ENCODE measurements around the gene LMNB1. TPM values are rescaled to one million over a fixed set of nuclear protein-coding genes. Genes with fewer than 3 reads are reported as not detected.
"Not testable (repeated sequence)": the region's sequence is repeated elsewhere in the genome, so short reads cannot be mapped to it uniquely, and the experiment has no call there.

The LMNB1 gene
- 49.1 TPM for total RNA-seq
- polyA plus RNA-seq, result 3.3 TPM

GRCh38 chr5:126776499-126777256, at the start of gene LMNB1:
Gene LMNB1 (plus strand): TSS chr5:126777136. CDS start chr5:126777509, 373 bp downstream.
- DNase-seq (ENCODE audit: extremely low spot score), result peak; percentile 81
- Histone ChIP-seq H3K36me3 (ENCODE audit: insufficient read depth) (no peaks in the 10 kb centered on the region), H3K27ac (ENCODE audit: low read depth) (peak within 1 kb of the TSS; percentile 79), H3K4me3 (ENCODE audit: low read depth, low read length) (peak within 1 kb of the TSS; percentile 58), H3K4me1 (ENCODE audit: insufficient read depth) (no peaks in the 10 kb centered on the region)
- under 1% methylated on average over 73 of the region's 74 CpGs for WGBS

- Histone ChIP-seq H3K4me1 (ENCODE audit: insufficient read depth) (no peaks in the 10 kb centered on the region), H3K27ac (ENCODE audit: low read depth) (no peak overlapping the region), H3K36me3 (ENCODE audit: insufficient read depth) (no peaks in the 10 kb centered on the region), H3K4me3 (ENCODE audit: low read depth, low read length) (no peak overlapping the region)
- no peak for DNase-seq (ENCODE audit: extremely low spot score)
- 10% methylated on average over 2 of the region's 2 CpGs for WGBS
Observed at GRCh38 chr5:126732716-126733115, 44.2 kb upstream of the LMNB1 start.

- not testable (repeated sequence) for H3K4me1 ChIP-seq (ENCODE audit: insufficient read depth); H3K4me3 ChIP-seq (ENCODE audit: low read depth, low read length); H3K36me3 ChIP-seq (ENCODE audit: insufficient read depth); H3K27ac ChIP-seq (ENCODE audit: low read depth); DNase-seq (ENCODE audit: extremely low spot score)
- 94% methylated on average over 18 of the region's 18 CpGs for WGBS
Observed at GRCh38 chr5:126734573-126734972, 42.4 kb upstream of the LMNB1 start.

- WGBS, result 79% methylated on average over 3 of the region's 3 CpGs
- no peaks in the 10 kb centered on the region for H3K4me1 ChIP-seq (ENCODE audit: insufficient read depth)
- no peak overlapping the region for H3K4me3 ChIP-seq (ENCODE audit: low read depth, low read length)
- H3K36me3 ChIP-seq (ENCODE audit: insufficient read depth), result no peaks in the 10 kb centered on the region
- no peak for DNase-seq (ENCODE audit: extremely low spot score)
- no peak overlapping the region for H3K27ac ChIP-seq (ENCODE audit: low read depth)
Observed at GRCh38 chr5:126736141-126736540, 40.8 kb upstream of the LMNB1 start.

GRCh38 chr5:126741361-126741760, 35.6 kb upstream of the LMNB1 start:
- DNase-seq (ENCODE audit: extremely low spot score), result no peak
- Histone ChIP-seq H3K27ac (ENCODE audit: low read depth) (no peak overlapping the region), H3K4me1 (ENCODE audit: insufficient read depth) (no peaks in the 10 kb centered on the region), H3K4me3 (ENCODE audit: low read depth, low read length) (no peak overlapping the region), H3K36me3 (ENCODE audit: insufficient read depth) (no peaks in the 10 kb centered on the region)
- 89% methylated on average over 9 of the region's 9 CpGs for WGBS

GRCh38 chr5:126742425-126742824, 34.5 kb upstream of the LMNB1 start:
- WGBS, result 88% methylated on average over 2 of the region's 2 CpGs
- Histone ChIP-seq H3K4me3 (ENCODE audit: low read depth, low read length) (no peak overlapping the region), H3K4me1 (ENCODE audit: insufficient read depth) (no peaks in the 10 kb centered on the region), H3K27ac (ENCODE audit: low read depth) (no peak overlapping the region), H3K36me3 (ENCODE audit: insufficient read depth) (no peaks in the 10 kb centered on the region)
- DNase-seq (ENCODE audit: extremely low spot score), result no peak

- no peak overlapping the region for H3K4me3 ChIP-seq (ENCODE audit: low read depth, low read length)
- no peaks in the 10 kb centered on the region for H3K36me3 ChIP-seq (ENCODE audit: insufficient read depth)
- H3K27ac ChIP-seq (ENCODE audit: low read depth), result no peak overlapping the region
- WGBS, result 65% methylated on average over 2 of the region's 2 CpGs
- no peaks in the 10 kb centered on the region for H3K4me1 ChIP-seq (ENCODE audit: insufficient read depth)
- DNase-seq (ENCODE audit: extremely low spot score), result no peak
Observed at GRCh38 chr5:126744836-126745235, 32.1 kb upstream of the LMNB1 start.

- Histone ChIP-seq H3K4me1 (ENCODE audit: insufficient read depth) (no peaks in the 10 kb centered on the region), H3K27ac (ENCODE audit: low read depth) (no peak overlapping the region), H3K36me3 (ENCODE audit: insufficient read depth) (no peaks in the 10 kb centered on the region), H3K4me3 (ENCODE audit: low read depth, low read length) (no peak overlapping the region)
- DNase-seq (ENCODE audit: extremely low spot score), result no peak
- 75% methylated on average over 7 of the region's 7 CpGs for WGBS
Observed at GRCh38 chr5:126745259-126745992, 31.5 kb upstream of the LMNB1 start.

GRCh38 chr5:126746290-126746689, 30.6 kb upstream of the LMNB1 start:
- no peak for DNase-seq (ENCODE audit: extremely low spot score)
- Histone ChIP-seq H3K27ac (ENCODE audit: low read depth) (no peak overlapping the region), H3K36me3 (ENCODE audit: insufficient read depth) (no peaks in the 10 kb centered on the region), H3K4me3 (ENCODE audit: low read depth, low read length) (no peak overlapping the region), H3K4me1 (ENCODE audit: insufficient read depth) (no peaks in the 10 kb centered on the region)

GRCh38 chr5:126752081-126752785, 24.7 kb upstream of the LMNB1 start:
- 89% methylated on average over 3 of the region's 5 CpGs for WGBS
- no peak for DNase-seq (ENCODE audit: extremely low spot score)

GRCh38 chr5:126753227-126753626, 23.7 kb upstream of the LMNB1 start:
- Histone ChIP-seq H3K4me1 (ENCODE audit: insufficient read depth) (no peaks in the 10 kb centered on the region), H3K4me3 (ENCODE audit: low read depth, low read length) (no peak overlapping the region)
- WGBS, result 84% methylated on average over 4 of the region's 4 CpGs

More at GRCh38 chr5:126752081-126752785, 24.7 kb upstream of the LMNB1 start:
- no peak overlapping the region for H3K4me3 ChIP-seq (ENCODE audit: low read depth, low read length)
- no peaks in the 10 kb centered on the region for H3K36me3 ChIP-seq (ENCODE audit: insufficient read depth)
- no peaks in the 10 kb centered on the region for H3K4me1 ChIP-seq (ENCODE audit: insufficient read depth)
- no peak overlapping the region for H3K27ac ChIP-seq (ENCODE audit: low read depth)

GRCh38 chr5:126754609-126755008, 22.3 kb upstream of the LMNB1 start:
- DNase-seq (ENCODE audit: extremely low spot score), result no peak
- no peaks in the 10 kb centered on the region for H3K4me1 ChIP-seq (ENCODE audit: insufficient read depth)
- no peak overlapping the region for H3K27ac ChIP-seq (ENCODE audit: low read depth)
- no peak overlapping the region for H3K4me3 ChIP-seq (ENCODE audit: low read depth, low read length)
- 92% methylated on average over 4 of the region's 4 CpGs for WGBS
- H3K36me3 ChIP-seq (ENCODE audit: insufficient read depth), result no peaks in the 10 kb centered on the region

More at GRCh38 chr5:126753227-126753626, 23.7 kb upstream of the LMNB1 start:
- Histone ChIP-seq H3K27ac (ENCODE audit: low read depth) (no peak overlapping the region), H3K36me3 (ENCODE audit: insufficient read depth) (no peaks in the 10 kb centered on the region)
- no peak for DNase-seq (ENCODE audit: extremely low spot score)

GRCh38 chr5:126755593-126755992, 21.3 kb upstream of the LMNB1 start:
- 72% methylated on average over 4 of the region's 4 CpGs for WGBS
- no peak overlapping the region for H3K27ac ChIP-seq (ENCODE audit: low read depth)
- no peaks in the 10 kb centered on the region for H3K36me3 ChIP-seq (ENCODE audit: insufficient read depth)
- DNase-seq (ENCODE audit: extremely low spot score), result no peak
- H3K4me3 ChIP-seq (ENCODE audit: low read depth, low read length), result no peak overlapping the region
- no peaks in the 10 kb centered on the region for H3K4me1 ChIP-seq (ENCODE audit: insufficient read depth)
